Measurements from ENCODE around the gene MICAL3. TPM values are rescaled to one million over a fixed set of nuclear protein-coding genes. Genes with fewer than 3 reads are reported as not detected.

MICAL3 gene
- total and polyA plus RNA-seq, 7 donors = 9.6 to 94.2 (median 35.0) TPM

GRCh38 chr22:17920145-17920605 is 104.2 kb downstream of the MICAL3 start:
- H3K27me3 ChIP-seq = no peaks in the 10 kb centered on the region
- H3K36me3 ChIP-seq = no peaks in the 10 kb centered on the region
- no peak overlapping the region for H3K4me3 ChIP-seq
- peak overlapping the region; percentile 27 to 77 (median 60) for H3K27ac ChIP-seq
- TF ChIP-seq EP300 (IDR thresholded peaks at IDR 0.05) (no peak), POLR2AphosphoS5 (IDR thresholded peaks at IDR 0.05) (no peak), POLR2A (IDR thresholded peaks at IDR 0.05) (no peak)
- TF ChIP-seq, protein P1, sequence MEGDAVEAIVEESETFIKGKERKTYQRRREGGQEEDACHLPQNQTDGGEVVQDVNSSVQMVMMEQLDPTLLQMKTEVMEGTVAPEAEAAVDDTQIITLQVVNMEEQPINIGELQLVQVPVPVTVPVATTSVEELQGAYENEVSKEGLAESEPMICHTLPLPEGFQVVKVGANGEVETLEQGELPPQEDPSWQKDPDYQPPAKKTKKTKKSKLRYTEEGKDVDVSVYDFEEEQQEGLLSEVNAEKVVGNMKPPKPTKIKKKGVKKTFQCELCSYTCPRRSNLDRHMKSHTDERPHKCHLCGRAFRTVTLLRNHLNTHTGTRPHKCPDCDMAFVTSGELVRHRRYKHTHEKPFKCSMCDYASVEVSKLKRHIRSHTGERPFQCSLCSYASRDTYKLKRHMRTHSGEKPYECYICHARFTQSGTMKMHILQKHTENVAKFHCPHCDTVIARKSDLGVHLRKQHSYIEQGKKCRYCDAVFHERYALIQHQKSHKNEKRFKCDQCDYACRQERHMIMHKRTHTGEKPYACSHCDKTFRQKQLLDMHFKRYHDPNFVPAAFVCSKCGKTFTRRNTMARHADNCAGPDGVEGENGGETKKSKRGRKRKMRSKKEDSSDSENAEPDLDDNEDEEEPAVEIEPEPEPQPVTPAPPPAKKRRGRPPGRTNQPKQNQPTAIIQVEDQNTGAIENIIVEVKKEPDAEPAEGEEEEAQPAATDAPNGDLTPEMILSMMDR (IDR thresholded peaks at IDR 0.05) = no peak
- 8 to 31% methylated on average over 15 of the region's 15 CpGs for WGBS, 2 donors
- intact Hi-C loops (cut with DNase I) = no loop called here
- no peak for DNase-seq
- H3K4me1 ChIP-seq = peaks cover 0 to 73% (median 68%) of the 10 kb centered on the region in 4 donors
- no peaks in the 10 kb centered on the region for H3K9me3 ChIP-seq

DNA sequence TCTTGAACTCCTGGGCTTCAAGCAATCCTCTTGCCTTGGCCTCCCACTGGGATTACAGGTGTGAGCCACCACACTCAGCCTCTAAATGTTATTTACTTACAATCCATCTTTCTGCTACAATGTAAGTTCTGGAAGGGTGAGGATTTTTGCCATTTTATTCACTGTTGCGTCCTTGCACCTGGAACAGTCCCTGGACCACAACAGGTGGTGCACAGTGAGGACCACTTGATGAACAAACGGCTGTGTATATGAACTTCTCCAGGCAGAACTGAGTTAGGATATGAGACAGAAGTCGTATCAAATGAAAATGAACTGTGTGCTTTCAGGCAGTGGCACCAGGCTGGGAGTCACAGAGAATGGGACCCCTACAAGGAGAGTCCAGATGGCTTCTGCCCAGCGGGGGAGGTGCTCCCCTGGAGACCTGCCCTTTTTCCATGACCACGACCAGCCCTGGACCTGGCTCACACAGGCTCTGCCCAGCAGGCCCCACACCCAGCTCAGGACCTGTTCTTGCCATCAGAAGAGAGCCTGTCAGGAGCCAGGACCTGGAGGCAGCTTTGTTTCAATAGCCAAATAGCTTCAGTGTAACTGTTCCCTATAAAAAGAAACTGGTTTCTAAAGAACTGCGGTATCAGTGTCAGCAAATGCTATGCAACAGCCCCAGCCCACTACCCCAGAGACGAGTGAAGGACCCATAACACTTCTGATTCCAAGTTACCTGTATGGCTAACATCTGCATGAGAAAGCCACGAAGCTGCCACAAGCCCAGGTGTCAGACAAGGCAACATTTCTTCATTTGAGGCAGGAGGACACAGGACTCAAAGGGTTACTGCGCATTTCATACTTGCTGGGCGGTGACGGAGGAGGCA is 104.9 kb downstream of the MICAL3 start:
- TF ChIP-seq POLR2A (IDR thresholded peaks at IDR 0.05) = no peak
- 48 to 69% methylated on average over 11 of the region's 11 CpGs for WGBS, 2 donors
- Histone ChIP-seq H3K27me3 (no peaks in the 10 kb centered on the region), H3K27ac (peak overlapping the region; percentile 27 to 77 (median 60)), H3K4me3 (no peak overlapping the region), H3K9me3 (no peaks in the 10 kb centered on the region), H3K36me3 (no peaks in the 10 kb centered on the region), H3K4me1 (peaks cover 0 to 73% (median 68%) of the 10 kb centered on the region in 4 donors)
- DNase-seq = peak; percentile 71
- intact Hi-C loops (cut with DNase I) = no loop called here

DNA sequence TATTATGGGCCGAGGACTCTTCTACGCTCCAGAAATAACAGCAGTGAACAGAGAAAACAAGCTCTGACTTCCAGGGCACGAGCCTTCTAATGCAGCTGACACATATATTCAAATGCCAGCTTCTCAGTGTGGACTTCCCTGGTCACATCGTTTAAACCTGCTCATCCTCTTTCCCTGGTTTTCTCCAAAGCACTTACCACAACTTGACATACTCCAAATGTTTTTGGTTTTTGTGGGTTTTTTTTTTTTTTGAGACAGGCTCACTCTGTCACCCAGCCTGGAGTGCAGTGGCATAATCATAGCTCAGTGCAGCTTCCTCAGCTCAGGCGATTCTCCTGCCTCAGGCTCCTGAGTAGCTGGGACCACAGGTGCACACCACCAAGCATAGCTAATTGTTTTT is 105.5 kb downstream of the MICAL3 start:
- Histone ChIP-seq H3K27me3 (no peaks in the 10 kb centered on the region), H3K27ac (peak overlapping the region in 3 of 4 donors; percentile 51 to 77 (median 69)), H3K4me1 (peaks cover 0 to 73% (median 68%) of the 10 kb centered on the region in 4 donors), H3K9me3 (no peaks in the 10 kb centered on the region), H3K4me3 (no peak overlapping the region), H3K36me3 (no peaks in the 10 kb centered on the region)
- peak; percentile 5 for DNase-seq
- intact Hi-C loops (cut with DNase I) = no loop called here
- 85 to 89% methylated on average over 5 of the region's 5 CpGs for WGBS, 2 donors
- TF ChIP-seq POLR2A (IDR thresholded peaks at IDR 0.05) (no peak), POLR2AphosphoS5 (IDR thresholded peaks at IDR 0.05) (no peak), EP300 (IDR thresholded peaks at IDR 0.05) (no peak)
- TF ChIP-seq, protein P1 (IDR thresholded peaks at IDR 0.05) = no peak

DNA sequence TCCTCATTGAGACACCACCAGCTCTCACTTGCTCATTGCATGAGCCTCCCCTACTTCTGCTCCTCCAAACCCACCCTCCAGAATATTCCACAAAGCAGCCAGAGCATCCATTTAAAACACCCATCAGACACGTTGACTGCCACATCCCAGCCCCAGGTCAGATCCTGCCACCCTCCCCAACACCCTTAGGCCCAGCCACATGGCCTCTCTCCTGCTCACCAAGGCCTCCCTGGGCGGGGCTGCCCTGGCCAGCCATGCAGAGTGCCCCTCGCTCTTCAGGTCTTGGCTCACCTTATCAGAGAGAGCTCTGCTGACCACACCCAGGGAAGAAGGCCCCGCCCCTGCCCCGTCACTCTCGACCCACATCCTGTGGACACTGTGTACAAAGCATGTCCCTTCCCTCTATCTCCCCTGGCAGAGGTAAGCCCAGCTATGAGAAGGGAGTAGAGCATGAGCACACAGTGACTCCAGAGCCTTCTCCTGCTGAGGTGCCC is 106.8 kb downstream of the MICAL3 start:
- H3K36me3 ChIP-seq = no peaks in the 10 kb centered on the region
- peaks cover 0 to 73% (median 67%) of the 10 kb centered on the region in 4 donors for H3K4me1 ChIP-seq
- H3K4me3 ChIP-seq = no peak overlapping the region
- H3K27me3 ChIP-seq = no peaks in the 10 kb centered on the region
- 31 to 61% methylated on average over 6 of the region's 6 CpGs for WGBS, 2 donors
- peak overlapping the region in 1 of 4 donors; percentile 14 for H3K27ac ChIP-seq
- TF ChIP-seq POLR2A (IDR thresholded peaks at IDR 0.05) (no peak), POLR2AphosphoS5 (IDR thresholded peaks at IDR 0.05) (no peak), EP300 (IDR thresholded peaks at IDR 0.05) (no peak)
- TF ChIP-seq, protein P1 (IDR thresholded peaks at IDR 0.05) = no peak
- no peaks in the 10 kb centered on the region for H3K9me3 ChIP-seq
- intact Hi-C loops (cut with DNase I) = no loop called here
- DNase-seq = peak; percentile 66

DNA sequence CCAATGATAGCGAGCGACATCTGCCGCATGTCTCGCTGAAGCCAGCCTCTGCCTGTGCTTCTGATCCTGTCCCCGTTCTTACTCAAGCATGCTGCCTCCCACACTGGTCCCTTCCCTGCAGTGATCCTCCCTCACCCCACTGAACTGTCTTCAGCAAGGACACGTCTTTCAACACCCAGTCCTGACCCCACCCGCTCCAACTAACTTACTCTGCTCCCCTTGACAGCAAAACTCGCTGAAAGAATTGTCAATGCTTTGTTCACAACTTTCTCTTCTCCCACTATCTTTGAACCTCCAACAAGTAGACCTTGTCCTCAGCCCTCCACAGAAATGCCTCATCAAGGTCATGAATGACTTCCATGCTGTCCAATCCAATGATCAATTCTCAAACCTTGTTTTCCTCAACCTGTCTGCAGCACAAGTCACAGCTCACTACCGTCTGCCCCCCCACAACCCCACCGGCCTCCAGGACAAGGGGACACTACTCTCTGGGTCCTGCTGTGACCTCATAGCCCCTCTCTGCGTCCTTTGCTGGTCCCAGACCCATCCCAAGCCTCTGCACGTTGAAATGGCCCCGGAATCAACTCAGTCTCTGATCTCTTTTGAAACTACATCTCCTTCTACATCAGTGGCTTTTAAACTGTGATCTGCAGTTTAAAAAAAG is 108.0 kb downstream of the MICAL3 start:
- TF ChIP-seq POLR2A (IDR thresholded peaks at IDR 0.05) = no peak
- TF ChIP-seq EP300 (IDR thresholded peaks at IDR 0.05) = no peak
- TF ChIP-seq POLR2AphosphoS5 (IDR thresholded peaks at IDR 0.05) = no peak
- TF ChIP-seq, protein P1 (IDR thresholded peaks at IDR 0.05) = no peak
- Histone ChIP-seq H3K9me3 (no peaks in the 10 kb centered on the region), H3K4me1 (peaks cover 0 to 70% (median 62%) of the 10 kb centered on the region in 4 donors), H3K36me3 (no peaks in the 10 kb centered on the region), H3K27ac (peak overlapping the region in 1 of 4 donors; percentile 14), H3K27me3 (no peaks in the 10 kb centered on the region), H3K4me3 (no peak overlapping the region)
- intact Hi-C loops (cut with DNase I) = no loop called here
- peak; percentile 54 for DNase-seq
- WGBS, 2 donors = 80 to 82% methylated on average over 13 of the region's 13 CpGs
